NB4 (cell line): Measurements from ENCODE around the gene ANKRD62.

Experiments used
- CTCF ChIP-seq: IDR thresholded peaks from one replicate; pipeline ENCODE4 v1.5.1; 2012; ENCODE audit warnings: low read depth, low read length
- MAX ChIP-seq: IDR thresholded peaks from 2 replicates; pipeline ENCODE4 v1.6.1; 2011; ENCODE audit warnings: low read depth, low read length
- MYC ChIP-seq: IDR thresholded peaks from 2 replicates; pipeline ENCODE4 v1.6.1; 2011; ENCODE audit warnings: low read depth, low read length
- POLR2A ChIP-seq: IDR thresholded peaks from 2 replicates; pipeline ENCODE4 v1.6.1; 2011; ENCODE audit warnings: mild to moderate bottlenecking; ENCODE audit not compliant: insufficient read length; ENCODE audit errors: extremely low read depth

GRCh38 chr18:12119358-12119757 is 25.7 kb downstream of the ANKRD62 start:
- TF ChIP-seq CTCF (no peak), POLR2A (no peak), MYC (no peak), MAX (no peak)
